ENCODE results near the gene GPC6.
"Not testable (repeated sequence)": the region's sequence is repeated elsewhere in the genome, so short reads cannot be mapped to it uniquely, and the experiment has no call there.

The GPC6 gene

GRCh38 chr13:93416736-93417355, 190.2 kb downstream of the GPC6 start:
- no peak overlapping the region for H3K4me3 ChIP-seq (ENCODE audit: low read length)
- no peak for TF ChIP-seq ZNF274 (IDR thresholded peaks at IDR 0.05; ENCODE audit: low read depth, low read length)

- H3K4me3 ChIP-seq (ENCODE audit: low read length): no peak overlapping the region
- TF ChIP-seq ZNF274 (IDR thresholded peaks at IDR 0.05; ENCODE audit: low read depth, low read length): no peak
Measured at GRCh38 chr13:93418398-93418797, 191.8 kb downstream of the GPC6 start.

DNA sequence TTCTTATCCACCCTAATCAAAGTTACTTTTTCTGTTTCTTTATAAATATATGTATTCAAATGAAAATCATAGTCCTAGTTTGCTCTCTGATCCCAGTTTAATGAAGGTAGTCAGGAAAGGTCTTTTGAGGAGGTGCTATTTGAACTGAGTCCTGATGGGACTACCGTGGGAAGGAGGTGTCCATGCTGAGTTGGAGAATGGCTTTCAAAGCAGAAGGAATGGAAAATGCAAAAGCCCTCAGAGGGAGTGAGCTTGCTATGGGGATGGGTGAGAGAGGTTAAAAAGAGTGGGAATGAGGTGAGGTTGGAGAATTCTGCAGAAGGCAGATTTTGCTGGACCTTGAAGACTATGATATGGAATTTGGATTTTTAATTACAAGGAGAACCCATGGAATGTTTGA, 193.6 kb downstream of the GPC6 start:
- no peak overlapping the region for H3K4me3 ChIP-seq (ENCODE audit: low read length)
- TF ChIP-seq ZNF274 (IDR thresholded peaks at IDR 0.05; ENCODE audit: low read depth, low read length): no peak

DNA sequence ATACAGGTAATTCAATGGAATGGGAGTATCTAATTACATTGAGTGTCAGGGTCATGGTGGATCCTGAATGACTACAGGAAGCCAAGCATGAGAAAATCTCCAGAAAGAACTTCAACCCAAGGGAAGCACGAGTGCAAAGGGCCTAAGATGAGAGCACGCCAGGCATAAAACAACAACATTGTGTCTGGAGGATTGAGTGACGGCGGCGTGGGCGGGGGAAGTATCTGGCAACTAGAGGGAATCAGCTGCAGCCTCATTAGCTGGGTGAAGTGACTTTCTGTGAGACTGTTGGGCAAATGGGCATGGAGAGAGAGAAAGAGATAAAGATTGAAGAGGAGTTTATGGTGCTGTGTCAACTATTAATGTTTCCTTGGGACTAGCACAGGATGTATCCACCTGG, 194.3 kb downstream of the GPC6 start:
- TF ChIP-seq ZNF274 (IDR thresholded peaks at IDR 0.05; ENCODE audit: low read depth, low read length): no peak
- H3K4me3 ChIP-seq (ENCODE audit: low read length): no peak overlapping the region

DNA sequence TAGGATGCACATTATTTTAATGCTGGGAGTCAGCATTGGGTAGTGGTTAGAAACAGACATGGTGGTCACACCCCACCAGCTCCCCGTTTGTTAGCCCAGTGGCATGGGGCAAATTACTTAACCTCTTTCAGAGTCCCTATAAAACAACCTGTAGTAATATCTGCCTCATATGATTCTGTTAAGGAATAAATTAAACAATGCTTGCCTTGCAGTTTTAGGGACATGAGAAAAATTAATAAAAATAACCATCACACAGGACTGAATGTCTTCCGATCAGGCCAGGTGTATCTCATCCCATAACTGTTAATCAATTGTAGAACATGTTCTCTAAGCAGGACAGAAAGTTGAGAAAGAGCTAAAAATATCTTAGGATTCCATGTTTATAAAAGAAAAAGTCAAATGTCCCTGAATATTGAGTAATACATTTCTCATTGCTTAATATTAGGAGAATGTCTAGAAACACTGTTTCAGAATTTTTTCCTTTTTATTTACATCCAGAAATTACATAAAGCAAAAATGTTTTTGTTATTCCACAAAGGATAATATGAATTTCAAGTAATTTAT, 196.5 kb downstream of the GPC6 start:
- no peak for TF ChIP-seq ZNF274 (IDR thresholded peaks at IDR 0.05; ENCODE audit: low read depth, low read length)
- H3K4me3 ChIP-seq (ENCODE audit: low read length): no peak overlapping the region

DNA sequence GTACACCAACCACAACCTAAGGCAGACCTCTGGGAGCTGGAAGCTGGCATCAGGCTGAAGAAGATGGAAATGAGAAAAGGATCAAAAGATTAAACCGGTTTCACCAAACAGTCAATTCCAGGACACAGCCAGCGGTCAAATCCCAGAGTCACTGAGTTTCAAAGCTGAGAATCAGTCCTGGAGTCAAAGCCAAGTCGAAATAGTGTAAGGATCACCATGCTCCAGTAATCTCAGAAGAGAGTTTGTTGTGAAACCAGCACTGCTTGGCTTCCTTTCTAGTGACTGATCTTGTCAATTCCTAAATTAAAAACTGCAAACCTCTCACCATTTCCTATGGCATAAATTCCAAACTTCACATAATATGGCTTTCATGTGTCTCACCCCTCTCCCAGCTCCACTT, 198.8 kb downstream of the GPC6 start:
- H3K4me3 ChIP-seq (ENCODE audit: low read length): no peak overlapping the region
- no peak for TF ChIP-seq ZNF274 (IDR thresholded peaks at IDR 0.05; ENCODE audit: low read depth, low read length)

DNA sequence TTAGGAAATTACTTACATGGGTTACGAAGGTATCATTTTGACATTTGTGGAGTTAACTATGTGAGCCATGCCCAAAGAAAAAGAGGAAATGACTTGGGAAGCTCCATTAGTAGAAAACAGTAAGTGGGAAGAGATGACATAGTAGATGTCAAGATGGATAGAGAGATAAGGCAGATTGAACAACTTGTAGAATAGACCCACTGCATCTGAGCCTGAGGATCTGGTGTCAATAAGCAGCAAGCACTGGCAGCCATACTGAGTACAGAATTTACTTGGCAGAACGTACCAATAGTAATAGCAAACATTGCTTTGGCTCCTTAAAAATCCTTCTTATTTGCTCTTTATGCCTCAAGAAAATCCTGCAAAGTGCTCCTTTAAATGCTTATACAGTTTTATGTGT, 203.8 kb downstream of the GPC6 start:
- H3K4me3 ChIP-seq (ENCODE audit: low read length): no peak overlapping the region
- no peak for TF ChIP-seq ZNF274 (IDR thresholded peaks at IDR 0.05; ENCODE audit: low read depth, low read length)

GRCh38 chr13:93435651-93436050, 209.0 kb downstream of the GPC6 start:
- TF ChIP-seq ZNF274 (IDR thresholded peaks at IDR 0.05; ENCODE audit: low read depth, low read length): no peak
- H3K4me3 ChIP-seq (ENCODE audit: low read length): no peak overlapping the region

DNA sequence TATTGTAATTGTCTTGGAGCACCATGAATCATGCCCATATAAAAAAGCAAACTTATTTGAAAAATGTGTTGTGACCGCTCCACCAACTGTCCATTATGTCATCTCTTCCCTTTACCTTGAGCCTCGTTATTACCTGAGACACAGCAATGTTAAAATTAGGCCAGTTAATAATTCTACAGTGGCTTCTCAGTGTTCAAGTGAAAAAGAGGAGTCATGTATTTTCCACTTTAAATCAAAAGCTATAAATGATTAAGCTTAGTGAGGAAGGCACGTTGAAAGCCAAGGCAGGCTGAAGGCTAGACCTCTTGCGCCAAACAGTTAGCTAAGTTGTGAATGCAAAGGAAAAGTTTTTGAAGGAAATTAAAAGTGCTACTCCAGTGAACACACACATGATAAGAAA, 210.5 kb downstream of the GPC6 start:
- no peak overlapping the region for H3K4me3 ChIP-seq (ENCODE audit: low read length)
- TF ChIP-seq ZNF274 (IDR thresholded peaks at IDR 0.05; ENCODE audit: low read depth, low read length): no peak

- no peak overlapping the region for H3K4me3 ChIP-seq (ENCODE audit: low read length)
- TF ChIP-seq ZNF274 (IDR thresholded peaks at IDR 0.05; ENCODE audit: low read depth, low read length): no peak
Measured at GRCh38 chr13:93446238-93446637, 219.6 kb downstream of the GPC6 start.

DNA sequence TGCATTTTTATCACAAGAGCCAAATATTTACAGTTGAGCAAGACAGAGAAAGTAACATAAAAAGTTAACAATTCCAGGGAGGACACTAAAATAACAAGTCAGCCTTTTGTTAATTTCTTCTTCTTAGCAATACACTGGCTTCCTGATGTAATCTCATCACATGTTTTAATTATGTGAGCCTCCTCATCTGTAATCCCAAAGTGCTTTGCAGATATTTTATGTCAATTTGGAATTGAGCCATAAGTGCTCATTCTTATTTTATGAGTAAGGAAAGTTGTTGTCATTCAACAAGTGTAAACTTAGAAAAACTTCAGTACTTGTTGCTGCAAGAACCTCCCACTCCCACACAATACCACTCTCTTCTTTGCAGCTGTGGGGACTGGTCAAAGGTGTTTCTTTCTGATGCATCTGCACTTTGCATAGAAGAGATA, 223.6 kb downstream of the GPC6 start:
- H3K4me3 ChIP-seq (ENCODE audit: low read length): no peak overlapping the region
- no peak for TF ChIP-seq ZNF274 (IDR thresholded peaks at IDR 0.05; ENCODE audit: low read depth, low read length)

DNA sequence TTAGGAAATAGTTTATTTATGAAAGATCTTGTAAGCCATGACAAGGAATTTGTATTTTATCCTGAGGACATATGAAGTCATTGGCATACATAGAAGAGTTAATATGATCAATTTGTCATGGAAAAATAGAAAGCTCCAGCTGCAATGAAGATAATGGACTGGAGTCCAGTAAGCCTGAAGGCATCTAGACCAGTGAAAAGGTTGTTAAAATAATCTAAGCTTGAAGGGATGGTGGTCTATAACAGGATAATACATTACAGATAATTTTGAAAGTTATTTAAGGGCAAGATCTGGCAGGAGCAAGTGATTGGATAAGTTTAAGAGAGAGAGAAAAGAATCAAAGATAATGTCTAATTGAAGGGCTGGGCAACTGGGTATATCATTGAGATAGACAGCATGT, 224.2 kb downstream of the GPC6 start:
- TF ChIP-seq ZNF274 (IDR thresholded peaks at IDR 0.05; ENCODE audit: low read depth, low read length): no peak
- no peak overlapping the region for H3K4me3 ChIP-seq (ENCODE audit: low read length)

DNA sequence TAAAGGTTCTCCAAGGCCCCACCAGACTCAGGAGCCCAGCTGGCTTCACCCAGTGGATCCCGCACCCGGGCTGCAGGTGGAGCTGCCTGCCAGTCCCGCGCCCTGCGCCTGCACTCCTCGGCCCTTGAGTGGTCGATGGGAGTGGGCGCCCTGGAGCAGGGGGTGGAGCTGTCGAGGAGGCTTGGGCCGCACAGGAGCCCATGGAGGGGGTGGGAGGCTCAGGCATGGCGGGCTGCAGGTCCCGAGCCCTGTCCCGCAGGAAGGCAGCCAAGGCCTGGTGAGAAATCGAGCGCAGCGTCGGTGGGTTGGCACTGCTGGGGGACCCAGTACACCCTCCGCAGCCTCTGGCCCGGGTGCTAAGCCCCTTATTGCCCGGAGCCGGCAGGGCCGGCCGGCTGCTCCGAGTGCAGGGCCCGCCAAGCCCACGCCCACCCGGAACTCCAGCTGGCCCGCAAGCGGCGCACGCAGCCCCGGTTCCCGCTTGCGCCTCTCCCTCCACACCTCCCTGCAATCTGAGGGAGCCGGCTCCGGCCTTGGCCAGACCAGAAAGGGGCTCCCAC, 228.1 kb downstream of the GPC6 start:
- H3K4me3 ChIP-seq (ENCODE audit: low read length): not testable (repeated sequence)

GRCh38 chr13:93455861-93456260, 229.3 kb downstream of the GPC6 start:
- no peak for TF ChIP-seq ZNF274 (IDR thresholded peaks at IDR 0.05; ENCODE audit: low read depth, low read length)
- no peak overlapping the region for H3K4me3 ChIP-seq (ENCODE audit: low read length)

GRCh38 chr13:93460005-93460404, 233.4 kb downstream of the GPC6 start:
- no peak for TF ChIP-seq ZNF274 (IDR thresholded peaks at IDR 0.05; ENCODE audit: low read depth, low read length)
- no peak overlapping the region for H3K4me3 ChIP-seq (ENCODE audit: low read length)

DNA sequence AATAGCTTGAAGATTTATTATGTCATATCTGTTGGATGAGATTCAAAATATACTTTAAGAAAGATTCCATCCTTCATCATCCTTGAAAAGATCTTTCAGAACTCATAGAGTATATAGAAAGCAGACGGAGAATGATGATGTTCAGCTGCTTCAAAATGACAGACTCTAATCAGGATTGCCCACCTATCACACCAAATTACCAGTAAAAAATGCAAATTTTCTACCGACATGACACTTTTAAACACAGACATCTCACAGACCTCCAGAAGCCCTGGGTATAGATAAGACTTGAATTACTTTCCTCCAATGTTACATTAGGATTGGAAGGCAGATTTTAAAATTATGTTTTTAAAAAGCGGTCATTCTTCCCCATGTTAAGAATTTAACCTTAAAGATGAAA, 235.5 kb downstream of the GPC6 start:
- TF ChIP-seq ZNF274 (IDR thresholded peaks at IDR 0.05; ENCODE audit: low read depth, low read length): no peak
- H3K4me3 ChIP-seq (ENCODE audit: low read length): no peak overlapping the region

All from GM08714 (cell line).